Kidney (tissue), 14 donors: ENCODE data around the gene ACTL7B. TPM values are rescaled to one million over a fixed set of nuclear protein-coding genes. Genes with fewer than 3 reads are reported as not detected.

Experiments
- DNase-seq, 5 donors: peaks; one replicate each; pipeline ENCODE4 v3.0.0-alpha.2; 2013 to 2020
- FAIRE-seq: peaks from 2 replicates; lab custom pipeline; 2012; peaks lifted over from hg19 to GRCh38; lab: Jason Lieb, UNC
- H3K27ac ChIP-seq, 2 donors: one replicate each; pipeline ENCODE4 v1.7.0; 2013; ENCODE audit warnings: low read depth in 2 of 2, low read length in 2 of 2, inconsistent platforms in 1 of 2
- H3K27me3 ChIP-seq: one replicate; pipeline ENCODE4 v1.7.1; 2013; ENCODE audit warnings: low read length, inconsistent platforms; ENCODE audit not compliant: control insufficient read depth, insufficient read depth
- H3K36me3 ChIP-seq, 3 donors: one replicate each; pipeline versions ENCODE4 v1.7.0 to v1.7.1; 2013; ENCODE audit warnings: low read length in 3 of 3, control low read depth in 1 of 3, inconsistent platforms in 1 of 3; ENCODE audit not compliant: insufficient read depth in 3 of 3, control insufficient read depth in 2 of 3
- H3K4me1 ChIP-seq, 3 donors: one replicate each; pipeline versions ENCODE4 v1.7.0 to v1.7.1; 2013; ENCODE audit warnings: low read length in 3 of 3, inconsistent platforms in 1 of 3, low read depth in 1 of 3; ENCODE audit not compliant: control insufficient read depth in 2 of 3, insufficient read depth in 2 of 3
- H3K4me3 ChIP-seq, 3 donors: one replicate each; pipeline versions ENCODE4 v1.7.0 to v1.8.1; 2013; ENCODE audit warnings: low read length in 3 of 3, control low read depth in 1 of 3, inconsistent platforms in 1 of 3
- H3K9ac ChIP-seq, 3 donors: one replicate each; pipeline versions ENCODE4 v1.7.0 to v1.7.1; 2013; ENCODE audit warnings: low read length in 3 of 3, control low read depth in 1 of 3, inconsistent platforms in 1 of 3
- H3K9me3 ChIP-seq, 3 donors: one replicate each; pipeline versions ENCODE4 v1.7.0 to v1.7.1; 2013; ENCODE audit warnings: low read length in 3 of 3, control low read depth in 1 of 3, inconsistent platforms in 1 of 3; ENCODE audit not compliant: control insufficient read depth in 2 of 3, insufficient read depth in 1 of 3
- intact Hi-C: fragments of 100-400 bp; cut with DNase I; formaldehyde crosslinking; loops from one replicate; pipeline ENCODE4 v1.11.1; 2022
- polyA plus RNA-seq: library from polyadenylated mRNA; stranded (reverse); fragments of 350-450 nt; fragmentation: Illumina TruSeq; extraction: RNeasy Lipid Tissue Mini Kit (QIAGEN cat#74804); gene quantifications from one replicate; pipeline ENCODE4 v1.2.3, GENCODE V29; 2014; ENCODE audit warnings: low read depth, low replicate concordance; ENCODE audit not compliant: insufficient read depth
- total RNA-seq: library from RNA; stranded (reverse); fragmentation: NEBNext Ultra II Directional; extraction: Animal tissue kit (Norgen Biotek cat#: 25700); gene quantifications from one replicate; pipeline ENCODE4 v1.2.1, GENCODE V29; 2021
- TF ChIP-seq, protein P1 (sequence below): IDR thresholded peaks from 3 replicates; pipeline ENCODE4 v1.5.1; 2012; ENCODE audit warnings: mild to moderate bottlenecking, moderate library complexity, borderline replicate concordance; ENCODE audit not compliant: insufficient read depth; ENCODE audit errors: extremely low read depth
- donor health status: control.
- donor health status: control.
- donor health status: control.
- donor health status: control.
- donor health status: control.
- donor health status: DM: yes; HTN: yes; CAD: no.
- donor health status: Normal renal cell carcinoma (clear cell type).

ACTL7B gene
- total and polyA plus RNA-seq, 2 donors from 2014 or later, result not detected

DNA sequence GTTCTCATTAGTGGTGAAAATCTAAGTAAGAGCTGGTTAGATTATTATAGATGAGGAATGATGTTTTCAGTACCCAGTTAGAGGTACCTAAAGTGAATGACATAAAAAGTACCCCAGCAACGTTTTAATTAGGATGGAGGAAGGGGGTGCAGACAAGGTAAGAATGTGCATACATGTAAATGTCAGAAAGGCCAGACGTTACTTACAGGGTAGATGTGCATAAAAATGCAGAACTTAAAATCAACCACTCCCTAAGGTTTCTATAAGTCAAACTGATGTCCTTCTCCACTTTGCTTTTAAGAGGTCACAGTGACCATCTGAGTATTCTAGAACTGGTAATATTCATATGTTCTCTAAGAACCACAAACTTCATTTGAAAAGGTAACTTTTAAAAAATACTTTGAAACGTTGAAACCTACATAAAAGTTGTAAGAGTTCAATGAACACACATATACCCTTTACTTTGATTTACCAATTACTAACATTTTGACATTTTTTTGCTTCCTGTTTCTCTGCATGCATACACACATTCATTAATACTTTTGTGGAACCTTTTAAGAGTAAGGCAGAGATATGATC is 25.0 kb upstream of the ACTL7B start:
- peaks cover 6 to 29% (median 28%) of the 10 kb centered on the region in 3 donors for H3K36me3 ChIP-seq
- TF ChIP-seq, protein P1, sequence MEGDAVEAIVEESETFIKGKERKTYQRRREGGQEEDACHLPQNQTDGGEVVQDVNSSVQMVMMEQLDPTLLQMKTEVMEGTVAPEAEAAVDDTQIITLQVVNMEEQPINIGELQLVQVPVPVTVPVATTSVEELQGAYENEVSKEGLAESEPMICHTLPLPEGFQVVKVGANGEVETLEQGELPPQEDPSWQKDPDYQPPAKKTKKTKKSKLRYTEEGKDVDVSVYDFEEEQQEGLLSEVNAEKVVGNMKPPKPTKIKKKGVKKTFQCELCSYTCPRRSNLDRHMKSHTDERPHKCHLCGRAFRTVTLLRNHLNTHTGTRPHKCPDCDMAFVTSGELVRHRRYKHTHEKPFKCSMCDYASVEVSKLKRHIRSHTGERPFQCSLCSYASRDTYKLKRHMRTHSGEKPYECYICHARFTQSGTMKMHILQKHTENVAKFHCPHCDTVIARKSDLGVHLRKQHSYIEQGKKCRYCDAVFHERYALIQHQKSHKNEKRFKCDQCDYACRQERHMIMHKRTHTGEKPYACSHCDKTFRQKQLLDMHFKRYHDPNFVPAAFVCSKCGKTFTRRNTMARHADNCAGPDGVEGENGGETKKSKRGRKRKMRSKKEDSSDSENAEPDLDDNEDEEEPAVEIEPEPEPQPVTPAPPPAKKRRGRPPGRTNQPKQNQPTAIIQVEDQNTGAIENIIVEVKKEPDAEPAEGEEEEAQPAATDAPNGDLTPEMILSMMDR, result no peak

DNA sequence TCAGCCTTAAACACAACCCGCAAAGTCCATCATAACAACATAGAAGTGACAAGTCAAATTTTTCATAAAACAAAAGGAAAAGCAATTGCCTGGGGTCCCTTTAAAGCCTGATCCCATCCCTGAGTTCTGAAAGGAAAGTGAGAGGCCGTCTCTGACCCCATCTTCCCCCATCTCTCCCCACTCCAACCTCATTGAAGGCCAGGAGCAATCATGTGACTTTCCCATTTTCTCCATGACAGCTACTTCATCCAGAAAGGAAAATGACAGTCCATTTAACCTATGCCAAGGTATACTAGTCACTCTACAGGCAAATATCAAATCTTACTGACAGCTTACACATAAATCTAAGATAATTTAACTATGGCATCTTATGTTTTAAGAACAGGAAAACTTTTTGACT is 21.7 kb upstream of the ACTL7B start:
- intact Hi-C loops, result no loop called here
- Histone ChIP-seq H3K4me3 (no peak overlapping the region), H3K9ac (no peak overlapping the region), H3K9me3 (no peaks in the 10 kb centered on the region), H3K4me1 (no peaks in the 10 kb centered on the region), H3K27me3 (no peaks in the 10 kb centered on the region), H3K27ac (no peak overlapping the region), H3K36me3 (peaks cover 6 to 44% (median 37%) of the 10 kb centered on the region in 3 donors)
- TF ChIP-seq, protein P1, result no peak
- DNase-seq (no peak), FAIRE-seq (no peak)

More for the DNA sequence above, 25.0 kb upstream of the ACTL7B start:
- Histone ChIP-seq H3K9me3 (no peaks in the 10 kb centered on the region), H3K4me3 (no peak overlapping the region), H3K27ac (no peak overlapping the region), H3K27me3 (no peaks in the 10 kb centered on the region), H3K4me1 (no peaks in the 10 kb centered on the region), H3K9ac (no peak overlapping the region)
- DNase-seq (no peak), FAIRE-seq (no peak)
- intact Hi-C loops, result no loop called here

DNA sequence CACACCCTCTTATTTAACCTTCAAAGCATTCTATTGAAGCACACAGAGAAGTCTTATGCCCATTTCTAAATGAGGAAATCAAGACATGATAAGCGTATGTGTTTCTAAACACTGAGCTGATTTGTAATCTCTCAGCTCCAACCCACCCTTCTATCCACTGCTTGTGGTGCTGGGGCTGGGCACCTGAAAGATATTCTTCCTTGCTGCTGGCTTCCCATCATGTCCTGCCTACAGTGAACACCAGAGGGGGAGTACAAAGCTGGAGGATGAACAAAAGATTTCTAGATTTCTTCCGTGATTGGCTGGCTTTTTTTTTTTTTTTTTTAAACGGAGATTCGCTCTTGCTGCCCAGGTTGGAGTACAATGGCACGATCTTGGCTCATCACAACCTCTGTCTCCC is 20.6 kb upstream of the ACTL7B start:
- FAIRE-seq (no peak), DNase-seq (no peak)
- intact Hi-C loops, result no loop called here
- Histone ChIP-seq H3K4me1 (no peaks in the 10 kb centered on the region), H3K36me3 (peaks cover 6 to 53% (median 37%) of the 10 kb centered on the region in 3 donors), H3K9me3 (no peaks in the 10 kb centered on the region), H3K9ac (no peak overlapping the region), H3K27ac (no peak overlapping the region), H3K4me3 (no peak overlapping the region), H3K27me3 (no peaks in the 10 kb centered on the region)
- TF ChIP-seq, protein P1, result no peak
